HFF-Myc (cell line): Measurements from ENCODE around the gene S1PR5.

Source experiments
- DNase-seq: peaks from one replicate; pipeline ENCODE4 v3.0.0-alpha.2; 2011; ENCODE audit warnings: low read depth; ENCODE audit errors: extremely low read depth
- H3K4me3 ChIP-seq: replicated peaks from 2 replicates; pipeline ENCODE4 v1.5.1; 2011; ENCODE audit warnings: low read depth, mild to moderate bottlenecking, control low read depth, low read length
- TF ChIP-seq, protein P1 (sequence below): IDR thresholded peaks from 2 replicates; pipeline ENCODE4 v1.5.1; 2012; ENCODE audit warnings: mild to moderate bottlenecking, low read depth, low read length, control low read depth; ENCODE audit errors: missing control alignments

Gene S1PR5

DNA sequence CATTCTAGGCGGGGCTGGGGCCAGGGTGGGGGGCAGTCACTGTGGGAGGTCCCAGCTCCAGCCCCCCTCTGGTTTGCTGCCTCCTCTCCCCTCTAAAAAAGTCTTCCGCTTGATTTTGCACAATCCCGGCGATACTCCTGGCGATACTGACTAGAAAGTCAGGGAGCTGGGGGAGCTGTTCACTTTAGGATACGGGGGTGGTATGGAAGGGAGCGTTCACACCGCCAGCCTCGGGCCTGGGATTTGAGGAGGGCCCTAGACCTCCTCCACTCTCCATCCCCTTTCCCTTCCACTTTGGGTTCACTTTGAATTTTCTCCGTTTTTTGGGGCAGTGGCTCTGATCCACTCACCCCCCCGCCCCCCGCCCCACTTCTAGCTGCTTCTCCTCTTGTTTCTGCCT, 49.1 kb downstream of the S1PR5 start:
- no peak overlapping the region for H3K4me3 ChIP-seq
- TF ChIP-seq, protein P1, sequence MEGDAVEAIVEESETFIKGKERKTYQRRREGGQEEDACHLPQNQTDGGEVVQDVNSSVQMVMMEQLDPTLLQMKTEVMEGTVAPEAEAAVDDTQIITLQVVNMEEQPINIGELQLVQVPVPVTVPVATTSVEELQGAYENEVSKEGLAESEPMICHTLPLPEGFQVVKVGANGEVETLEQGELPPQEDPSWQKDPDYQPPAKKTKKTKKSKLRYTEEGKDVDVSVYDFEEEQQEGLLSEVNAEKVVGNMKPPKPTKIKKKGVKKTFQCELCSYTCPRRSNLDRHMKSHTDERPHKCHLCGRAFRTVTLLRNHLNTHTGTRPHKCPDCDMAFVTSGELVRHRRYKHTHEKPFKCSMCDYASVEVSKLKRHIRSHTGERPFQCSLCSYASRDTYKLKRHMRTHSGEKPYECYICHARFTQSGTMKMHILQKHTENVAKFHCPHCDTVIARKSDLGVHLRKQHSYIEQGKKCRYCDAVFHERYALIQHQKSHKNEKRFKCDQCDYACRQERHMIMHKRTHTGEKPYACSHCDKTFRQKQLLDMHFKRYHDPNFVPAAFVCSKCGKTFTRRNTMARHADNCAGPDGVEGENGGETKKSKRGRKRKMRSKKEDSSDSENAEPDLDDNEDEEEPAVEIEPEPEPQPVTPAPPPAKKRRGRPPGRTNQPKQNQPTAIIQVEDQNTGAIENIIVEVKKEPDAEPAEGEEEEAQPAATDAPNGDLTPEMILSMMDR = no peak
- no peak for DNase-seq

DNA sequence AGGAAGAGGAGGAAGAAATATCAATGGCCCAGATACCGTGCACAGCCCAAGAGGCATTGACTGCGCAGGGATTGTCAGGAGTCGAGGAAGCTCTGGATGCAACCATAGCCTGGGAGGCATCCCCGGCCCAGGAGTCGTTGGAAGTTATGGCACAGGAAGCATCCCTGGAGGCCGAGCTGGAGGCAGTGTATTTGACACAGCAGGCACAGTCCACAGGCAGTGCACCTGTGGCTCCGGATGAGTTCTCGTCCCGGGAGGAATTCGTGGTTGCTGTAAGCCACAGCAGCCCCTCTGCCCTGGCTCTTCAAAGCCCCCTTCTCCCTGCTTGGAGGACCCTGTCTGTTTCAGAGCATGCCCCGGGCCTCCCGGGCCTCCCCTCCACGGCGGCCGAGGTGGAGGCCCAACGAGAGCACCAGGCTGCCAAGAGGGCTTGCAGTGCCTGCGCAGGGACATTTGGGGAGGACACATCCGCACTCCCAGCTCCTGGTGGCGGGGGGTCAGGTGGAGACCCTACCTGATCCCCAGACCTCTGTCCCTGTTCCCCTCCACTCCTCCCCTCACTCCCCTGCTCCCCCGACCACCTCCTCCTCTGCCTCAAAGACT, 50.0 kb downstream of the S1PR5 start:
- DNase-seq = no peak
- TF ChIP-seq, protein P1 = no peak
- no peak overlapping the region for H3K4me3 ChIP-seq

GRCh38 chr19:10464456-10464855, 52.8 kb downstream of the S1PR5 start:
- no peak for DNase-seq
- TF ChIP-seq, protein P1 = no peak
- H3K4me3 ChIP-seq = no peak overlapping the region
